ENCODE measurements around the gene MAP2K6.

Gene MAP2K6

DNA sequence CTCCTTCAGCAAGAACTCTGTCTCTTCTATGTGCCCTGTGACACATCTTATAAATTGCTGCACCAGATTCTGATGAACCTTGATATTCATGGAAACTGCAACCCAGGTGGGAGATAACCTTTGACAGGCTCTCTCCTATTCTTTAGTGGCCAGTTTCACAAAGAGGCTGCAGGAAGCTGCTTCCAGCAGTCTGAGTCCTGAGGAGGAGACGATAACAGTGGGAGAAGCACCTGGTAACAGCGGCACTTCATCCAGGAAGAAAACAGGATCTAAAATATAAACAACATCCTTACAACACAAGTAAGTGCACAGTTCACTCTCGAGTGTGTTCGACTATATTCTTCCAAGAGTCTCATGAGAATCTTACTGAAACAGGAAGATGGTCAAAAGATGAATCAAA lies 180.1 kb downstream of the MAP2K6 start:
- Histone ChIP-seq H3K27ac (ENCODE audit: low read depth, low read length, severe bottlenecking) (no peak overlapping the region), H3K36me3 (ENCODE audit: control insufficient read depth, insufficient read depth, low read length) (no peaks in the 10 kb centered on the region), H3K4me1 (ENCODE audit: control insufficient read depth, insufficient read depth, low read length, poor library complexity, severe bottlenecking) (peaks cover 30% of the 10 kb centered on the region), H3K4me3 (ENCODE audit: extremely low read depth, insufficient read depth, low read length, poor library complexity, severe bottlenecking) (no peak overlapping the region), H3K9me3 (ENCODE audit: control insufficient read depth, low read length) (peaks cover 6% of the 10 kb centered on the region)
- WGBS, 2 experiments (ENCODE audit: insufficient coverage in 2 of 2): no CpG with 5 or more reads among the region's 4 CpGs

DNA sequence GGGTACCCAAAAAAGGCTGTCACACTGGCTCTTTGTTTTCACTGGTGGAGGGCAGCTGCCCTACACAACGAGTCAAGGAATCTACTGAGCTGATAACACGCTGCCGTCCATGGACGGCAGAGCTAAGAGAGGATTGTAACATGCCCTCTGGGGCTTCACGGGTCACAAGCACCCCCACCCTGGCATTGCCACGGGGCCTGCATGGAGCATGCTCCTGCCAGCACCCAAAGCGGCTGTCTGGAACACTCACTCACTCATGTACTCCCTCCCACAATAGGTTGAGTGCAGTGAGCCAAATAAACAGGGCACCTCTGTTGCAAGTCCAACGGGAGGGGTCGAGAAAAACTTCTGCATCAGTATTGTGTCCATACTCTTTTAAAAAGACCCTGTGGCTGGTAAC lies 181.6 kb downstream of the MAP2K6 start:
- Histone ChIP-seq H3K36me3 (ENCODE audit: control insufficient read depth, insufficient read depth, low read length) (no peaks in the 10 kb centered on the region), H3K9me3 (ENCODE audit: control insufficient read depth, low read length) (no peaks in the 10 kb centered on the region), H3K4me1 (ENCODE audit: control insufficient read depth, insufficient read depth, low read length, poor library complexity, severe bottlenecking) (peaks cover 30% of the 10 kb centered on the region), H3K27ac (ENCODE audit: low read depth, low read length, severe bottlenecking) (no peak overlapping the region), H3K4me3 (ENCODE audit: extremely low read depth, insufficient read depth, low read length, poor library complexity, severe bottlenecking) (no peak overlapping the region)
- 76 to 80% methylated on average over 7 to 9 of the region's 9 CpGs for WGBS, 2 experiments (ENCODE audit: insufficient coverage in 2 of 2)

GRCh38 chr17:69597898-69598692 lies 183.6 kb downstream of the MAP2K6 start:
- WGBS, 2 experiments (ENCODE audit: insufficient coverage in 2 of 2): 83 to 91% methylated on average over 2 to 3 of the region's 7 CpGs
- H3K4me1 ChIP-seq (ENCODE audit: control insufficient read depth, insufficient read depth, low read length, poor library complexity, severe bottlenecking): peaks cover 30% of the 10 kb centered on the region
- no peak overlapping the region for H3K4me3 ChIP-seq (ENCODE audit: extremely low read depth, insufficient read depth, low read length, poor library complexity, severe bottlenecking)
- H3K27ac ChIP-seq (ENCODE audit: low read depth, low read length, severe bottlenecking): no peak overlapping the region
- no peaks in the 10 kb centered on the region for H3K9me3 ChIP-seq (ENCODE audit: control insufficient read depth, low read length)
- no peaks in the 10 kb centered on the region for H3K36me3 ChIP-seq (ENCODE audit: control insufficient read depth, insufficient read depth, low read length)

DNA sequence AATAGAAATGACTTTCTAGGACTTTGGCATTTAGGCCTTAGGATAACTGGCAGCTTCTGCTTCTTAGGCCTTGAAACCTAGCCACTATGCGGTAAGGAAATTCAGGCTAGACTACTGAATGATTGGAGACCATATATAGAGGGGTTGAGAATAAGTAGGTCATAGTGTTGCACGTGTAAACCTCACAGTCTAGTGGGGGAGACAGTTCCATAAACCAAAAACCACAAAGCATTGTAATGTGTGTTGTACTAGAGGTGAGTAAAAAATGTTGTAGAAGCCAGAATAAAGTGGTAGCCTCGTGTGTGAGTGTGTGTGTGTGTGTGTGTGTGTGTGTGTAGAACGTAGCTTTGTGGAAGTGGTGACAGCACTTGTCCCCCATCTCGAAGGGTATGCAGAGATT lies 188.5 kb downstream of the MAP2K6 start:
- no peaks in the 10 kb centered on the region for H3K36me3 ChIP-seq (ENCODE audit: control insufficient read depth, insufficient read depth, low read length)
- no peak overlapping the region for H3K27ac ChIP-seq (ENCODE audit: low read depth, low read length, severe bottlenecking)
- H3K9me3 ChIP-seq (ENCODE audit: control insufficient read depth, low read length): no peaks in the 10 kb centered on the region
- H3K4me3 ChIP-seq (ENCODE audit: extremely low read depth, insufficient read depth, low read length, poor library complexity, severe bottlenecking): no peak overlapping the region
- H3K4me1 ChIP-seq (ENCODE audit: control insufficient read depth, insufficient read depth, low read length, poor library complexity, severe bottlenecking): peaks cover 20% of the 10 kb centered on the region
- WGBS, 2 experiments (ENCODE audit: insufficient coverage in 2 of 2): 81 to 92% methylated on average over 2 to 3 of the region's 5 CpGs
